MCF 10A (cell line): Measurements from ENCODE around the gene DNAJB2. TPM values are rescaled to one million over a fixed set of nuclear protein-coding genes. Genes with fewer than 3 reads are reported as not detected.

ENCODE experiments used
- BruUV-seq: library from RNA; stranded (reverse); fragments of 400-500 nt; replicated peaks from 2 replicates; lab custom pipeline; 2021; lab: Mats Ljungman, UMichigan
- CTCF ChIA-PET: fragments of 300-600 bp; sonication (Branson Sonifier 250); formaldehyde crosslinking; extraction: SDS; loops from one replicate; lab custom pipeline; 2021; ENCODE audit warnings: antibody characterized with exemption, inconsistent platforms; lab: Yijun Ruan, JAX
- POLR2A ChIA-PET: fragments of 300-600, 350-650 bp; sonication (Branson Sonifier 250); formaldehyde crosslinking; extraction: SDS; loops from one replicate; lab custom pipeline; 2020; ENCODE audit warnings: antibody characterized with exemption, inconsistent platforms; lab: Yijun Ruan, JAX
- DNase-seq: peaks from one replicate; pipeline ENCODE4 v3.0.0-alpha.2; 2018; ENCODE audit not compliant: unreplicated experiment
- H3K27ac Mint-ChIP-seq: one replicate; pipeline ENCODE4 v1.8.0; 2022; ENCODE audit warnings: mild to moderate bottlenecking, low read depth, mixed read lengths; ENCODE audit not compliant: unreplicated experiment
- H3K27me3 Mint-ChIP-seq: one replicate; pipeline ENCODE4 v1.8.0; 2022; ENCODE audit warnings: mixed read lengths; ENCODE audit not compliant: insufficient read depth, unreplicated experiment
- H3K36me3 Mint-ChIP-seq: one replicate; pipeline ENCODE4 v1.8.0; 2022; ENCODE audit warnings: mild to moderate bottlenecking, moderate library complexity, mixed read lengths; ENCODE audit not compliant: insufficient read depth, unreplicated experiment
- H3K4me1 Mint-ChIP-seq: one replicate; pipeline ENCODE4 v1.8.0; 2022; ENCODE audit warnings: mixed read lengths; ENCODE audit not compliant: insufficient read depth, unreplicated experiment
- H3K4me3 Mint-ChIP-seq: one replicate; pipeline ENCODE4 v1.8.0; 2022; ENCODE audit warnings: mild to moderate bottlenecking, moderate library complexity, mixed read lengths; ENCODE audit not compliant: unreplicated experiment
- H3K9me3 Mint-ChIP-seq: one replicate; pipeline ENCODE4 v1.8.0; 2022; ENCODE audit warnings: mixed read lengths; ENCODE audit not compliant: unreplicated experiment
- intact Hi-C: fragments of 100-400 bp; cut with micrococcal nuclease; formaldehyde crosslinking; loops from 2 replicates; pipeline ENCODE4 v1.14.1; 2022
- total RNA-seq: library from RNA; stranded (reverse); gene quantifications from 2 replicates; pipeline ENCODE4 v1.2.3, GENCODE V29; 2022
- TF ChIP-seq, protein P1 (sequence below): fragments of 200-600 bp; IDR thresholded peaks from one replicate; pipeline ENCODE4 v1.8.0; 2022; ENCODE audit warnings: antibody characterized with exemption, mild to moderate bottlenecking; ENCODE audit not compliant: unreplicated experiment

The DNAJB2 gene
- total RNA-seq, 1 experiment from 2014 or later: 59.8 TPM

DNA sequence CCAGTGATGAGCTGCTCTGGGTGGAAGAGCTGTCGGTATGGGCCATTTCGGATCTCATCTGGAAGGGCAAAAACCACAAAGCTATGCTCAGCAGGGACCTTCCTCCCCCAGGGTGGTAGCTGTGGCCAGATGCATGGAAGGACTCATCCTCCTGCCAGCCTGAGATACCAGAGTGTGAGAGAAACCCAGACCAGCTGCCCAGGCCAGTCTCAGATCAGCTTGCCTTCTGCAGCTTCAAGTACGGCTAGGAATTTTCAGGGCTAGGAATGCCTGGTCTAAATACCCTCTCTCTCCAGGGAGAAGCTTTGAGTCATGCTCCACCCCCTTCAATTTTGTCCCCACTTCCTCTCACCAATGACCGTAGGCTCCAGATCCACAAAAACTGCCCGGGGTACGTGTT lies 27.5 kb upstream of the DNAJB2 start:
- POLR2A ChIA-PET: interaction anchor here (0.9 to 14.1 kb wide), 10 partner anchors 18 to 75 kb away, joined by 3 to 401 read pairs (median 24); partner anchors contain the start of genes ABCB6, ANKZF1, ATG9A and CNPPD1

DNA sequence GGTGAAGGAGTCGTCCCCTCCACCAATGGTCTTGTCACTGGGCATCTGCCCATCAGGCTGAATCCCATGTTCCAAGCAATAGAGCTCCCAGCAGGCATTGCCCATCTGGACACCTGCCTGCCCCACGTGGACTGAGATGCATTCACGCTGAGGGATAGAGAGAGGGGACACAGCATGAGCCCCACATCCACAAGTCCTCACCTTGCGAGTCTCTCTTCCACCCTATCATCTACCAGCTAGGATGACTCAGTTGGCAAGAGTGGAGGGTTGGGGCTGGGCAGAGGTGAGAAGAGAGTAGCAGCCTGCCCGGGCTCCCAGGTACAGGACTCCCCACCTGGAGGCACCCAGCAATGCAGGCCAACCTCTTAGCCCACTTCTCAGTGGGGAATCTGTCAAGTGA lies 27.1 kb upstream of the DNAJB2 start:
- TF ChIP-seq, protein P1, sequence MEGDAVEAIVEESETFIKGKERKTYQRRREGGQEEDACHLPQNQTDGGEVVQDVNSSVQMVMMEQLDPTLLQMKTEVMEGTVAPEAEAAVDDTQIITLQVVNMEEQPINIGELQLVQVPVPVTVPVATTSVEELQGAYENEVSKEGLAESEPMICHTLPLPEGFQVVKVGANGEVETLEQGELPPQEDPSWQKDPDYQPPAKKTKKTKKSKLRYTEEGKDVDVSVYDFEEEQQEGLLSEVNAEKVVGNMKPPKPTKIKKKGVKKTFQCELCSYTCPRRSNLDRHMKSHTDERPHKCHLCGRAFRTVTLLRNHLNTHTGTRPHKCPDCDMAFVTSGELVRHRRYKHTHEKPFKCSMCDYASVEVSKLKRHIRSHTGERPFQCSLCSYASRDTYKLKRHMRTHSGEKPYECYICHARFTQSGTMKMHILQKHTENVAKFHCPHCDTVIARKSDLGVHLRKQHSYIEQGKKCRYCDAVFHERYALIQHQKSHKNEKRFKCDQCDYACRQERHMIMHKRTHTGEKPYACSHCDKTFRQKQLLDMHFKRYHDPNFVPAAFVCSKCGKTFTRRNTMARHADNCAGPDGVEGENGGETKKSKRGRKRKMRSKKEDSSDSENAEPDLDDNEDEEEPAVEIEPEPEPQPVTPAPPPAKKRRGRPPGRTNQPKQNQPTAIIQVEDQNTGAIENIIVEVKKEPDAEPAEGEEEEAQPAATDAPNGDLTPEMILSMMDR: no peak
- intact Hi-C loops: loop anchor here (2.0 kb wide), 2 partner anchors 33 to 75 kb away; partner anchors contain the start of genes ABCB6 and CNPPD1
- Mint-ChIP-seq H3K27ac (peak overlapping the region; percentile 51), H3K27me3 (no peaks in the 10 kb centered on the region), H3K4me1 (peaks cover 42% of the 10 kb centered on the region), H3K4me3 (peak overlapping the region; percentile 91), H3K9me3 (no peaks in the 10 kb centered on the region), H3K36me3 (peaks cover 52% of the 10 kb centered on the region)
- BruUV-seq: no TSS peak
- CTCF ChIA-PET: interaction anchor here (0.6 to 10.3 kb wide), 9 partner anchors 22 to 95 kb away, joined by 3 to 123 read pairs (median 3); no protein-coding TSS in a partner anchor
- POLR2A ChIA-PET: interaction anchor here (0.9 to 14.1 kb wide), 11 partner anchors 18 to 93 kb away, joined by 3 to 401 read pairs (median 21); partner anchors contain the start of genes ABCB6, ANKZF1, ATG9A and CNPPD1
- peak; percentile 77 for DNase-seq

More for the DNA sequence above, 27.5 kb upstream of the DNAJB2 start:
- no peak for DNase-seq
- no TSS peak for BruUV-seq
- CTCF ChIA-PET: interaction anchor here (0.6 to 10.3 kb wide), 8 partner anchors 22 to 81 kb away, joined by 3 to 123 read pairs (median 4); no protein-coding TSS in a partner anchor
- TF ChIP-seq, protein P1: no peak
- H3K4me1 Mint-ChIP-seq: peaks cover 42% of the 10 kb centered on the region
- H3K36me3 Mint-ChIP-seq: peaks cover 56% of the 10 kb centered on the region
- peak overlapping the region; percentile 91 for H3K4me3 Mint-ChIP-seq
- no peaks in the 10 kb centered on the region for H3K27me3 Mint-ChIP-seq
- H3K27ac Mint-ChIP-seq: peak overlapping the region; percentile 51
- no peaks in the 10 kb centered on the region for H3K9me3 Mint-ChIP-seq
- intact Hi-C loops: loop anchor here (2.0 kb wide), 2 partner anchors 33 to 75 kb away; partner anchors contain the start of genes ABCB6 and CNPPD1

DNA sequence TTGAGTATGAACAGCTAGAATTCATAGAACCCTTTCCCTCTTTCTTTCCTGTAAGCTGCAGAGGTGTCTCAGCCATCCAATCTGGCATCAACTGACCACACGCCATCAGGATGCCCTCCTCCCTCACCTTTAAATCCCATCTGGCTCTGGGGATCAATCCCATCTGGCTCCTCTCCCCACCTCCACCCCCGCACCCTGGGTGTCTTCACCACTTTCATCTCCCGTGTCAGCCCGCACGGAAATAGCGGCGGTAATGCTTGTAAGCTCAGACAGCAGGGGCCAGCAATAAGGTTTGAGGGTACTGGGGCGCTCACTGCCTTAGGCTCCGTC lies 26.6 kb upstream of the DNAJB2 start:
- no peaks in the 10 kb centered on the region for H3K9me3 Mint-ChIP-seq
- TF ChIP-seq, protein P1: no peak
- peak overlapping the region; percentile 91 for H3K4me3 Mint-ChIP-seq
- H3K4me1 Mint-ChIP-seq: peaks cover 42% of the 10 kb centered on the region
- intact Hi-C loops: loop anchor here (2.0 kb wide), 2 partner anchors 34 to 76 kb away; partner anchors contain the start of genes ABCB6 and CNPPD1
- ChIA-PET CTCF (interaction anchor here (0.6 to 10.3 kb wide), 7 partner anchors 22 to 271 kb away, joined by 3 to 123 read pairs (median 4); no protein-coding TSS in a partner anchor), POLR2A (interaction anchor here (0.6 to 14.1 kb wide), 16 partner anchors 7 to 558 kb away, joined by 3 to 401 read pairs (median 15); partner anchors contain the start of genes ABCB6, ANKZF1, ATG9A and CNPPD1)
- H3K27me3 Mint-ChIP-seq: no peaks in the 10 kb centered on the region
- no TSS peak for BruUV-seq
- peaks cover 48% of the 10 kb centered on the region for H3K36me3 Mint-ChIP-seq
- peak; percentile 45 for DNase-seq
- peak overlapping the region; percentile 51 for H3K27ac Mint-ChIP-seq
